ENCODE results near the gene ZNF423.

Gene ZNF423

DNA sequence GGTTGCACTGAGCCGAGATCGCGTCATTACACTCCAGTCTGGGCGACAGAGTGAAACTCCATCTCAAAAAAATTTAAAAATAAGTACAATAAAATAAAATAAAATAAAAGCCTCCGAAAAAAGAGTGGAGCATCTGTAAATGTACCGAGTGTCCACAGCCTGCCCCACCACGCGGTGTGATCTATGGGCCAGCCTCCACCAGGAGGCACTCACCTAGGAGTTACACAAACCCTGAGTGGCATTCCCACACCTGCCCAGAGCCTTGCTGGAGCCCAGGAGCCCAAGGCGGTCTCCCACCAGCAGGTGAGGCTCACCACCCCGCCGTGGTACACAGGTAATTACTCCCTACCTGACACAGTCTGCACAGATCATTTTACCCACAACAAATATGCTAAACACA, 183.2 kb downstream of the ZNF423 start:
- H3K27me3 ChIP-seq (ENCODE audit: insufficient read depth, low read depth, severe bottlenecking) = no peaks in the 10 kb centered on the region
- no peaks in the 10 kb centered on the region for H3K9me3 ChIP-seq (ENCODE audit: severe bottlenecking)
- TF ChIP-seq, protein P1, sequence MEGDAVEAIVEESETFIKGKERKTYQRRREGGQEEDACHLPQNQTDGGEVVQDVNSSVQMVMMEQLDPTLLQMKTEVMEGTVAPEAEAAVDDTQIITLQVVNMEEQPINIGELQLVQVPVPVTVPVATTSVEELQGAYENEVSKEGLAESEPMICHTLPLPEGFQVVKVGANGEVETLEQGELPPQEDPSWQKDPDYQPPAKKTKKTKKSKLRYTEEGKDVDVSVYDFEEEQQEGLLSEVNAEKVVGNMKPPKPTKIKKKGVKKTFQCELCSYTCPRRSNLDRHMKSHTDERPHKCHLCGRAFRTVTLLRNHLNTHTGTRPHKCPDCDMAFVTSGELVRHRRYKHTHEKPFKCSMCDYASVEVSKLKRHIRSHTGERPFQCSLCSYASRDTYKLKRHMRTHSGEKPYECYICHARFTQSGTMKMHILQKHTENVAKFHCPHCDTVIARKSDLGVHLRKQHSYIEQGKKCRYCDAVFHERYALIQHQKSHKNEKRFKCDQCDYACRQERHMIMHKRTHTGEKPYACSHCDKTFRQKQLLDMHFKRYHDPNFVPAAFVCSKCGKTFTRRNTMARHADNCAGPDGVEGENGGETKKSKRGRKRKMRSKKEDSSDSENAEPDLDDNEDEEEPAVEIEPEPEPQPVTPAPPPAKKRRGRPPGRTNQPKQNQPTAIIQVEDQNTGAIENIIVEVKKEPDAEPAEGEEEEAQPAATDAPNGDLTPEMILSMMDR (IDR thresholded peaks at IDR 0.05; ENCODE audit: low read depth, low read length) = peak; percentile 38; the same call in 1 of the 2 replicates
- no peak overlapping the region for H3K27ac ChIP-seq
- H3K36me3 ChIP-seq = no peaks in the 10 kb centered on the region
- DNase-seq = no peak
- H3K4me3 ChIP-seq (ENCODE audit: low read depth, low read length) = no peak overlapping the region

GRCh38 chr16:49671333-49671732, 184.6 kb downstream of the ZNF423 start:
- Histone ChIP-seq H3K4me3 (ENCODE audit: low read depth, low read length) (no peak overlapping the region), H3K27ac (no peak overlapping the region), H3K9me3 (ENCODE audit: severe bottlenecking) (no peaks in the 10 kb centered on the region), H3K27me3 (ENCODE audit: insufficient read depth, low read depth, severe bottlenecking) (no peaks in the 10 kb centered on the region), H3K36me3 (no peaks in the 10 kb centered on the region)
- no peak for DNase-seq
- TF ChIP-seq, protein P1 (IDR thresholded peaks at IDR 0.05; ENCODE audit: low read depth, low read length) = no peak

DNA sequence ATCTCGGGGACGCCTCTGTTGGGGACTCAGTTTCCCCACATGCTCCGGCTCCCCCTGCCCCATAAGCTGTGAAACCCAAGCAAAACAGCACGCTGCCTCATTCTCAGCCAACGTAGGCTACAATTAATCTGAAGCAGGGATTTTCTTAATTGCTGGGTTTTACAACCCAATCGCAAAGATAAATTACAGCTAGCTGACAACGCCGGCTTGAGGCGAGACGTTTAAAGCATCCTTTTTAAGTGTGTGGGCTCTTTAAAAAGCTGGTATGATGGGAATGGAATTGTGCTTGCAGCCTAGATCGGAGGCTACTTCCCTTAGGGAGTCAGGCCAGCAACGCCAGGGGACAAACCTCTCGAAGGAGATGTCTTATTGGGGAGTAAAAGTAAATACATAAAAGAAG, 185.3 kb downstream of the ZNF423 start:
- no peaks in the 10 kb centered on the region for H3K27me3 ChIP-seq (ENCODE audit: insufficient read depth, low read depth, severe bottlenecking)
- H3K27ac ChIP-seq = no peak overlapping the region
- H3K4me3 ChIP-seq (ENCODE audit: low read depth, low read length) = no peak overlapping the region
- TF ChIP-seq, protein P1 (IDR thresholded peaks at IDR 0.05; ENCODE audit: low read depth, low read length) = no peak
- no peak for DNase-seq
- H3K36me3 ChIP-seq = no peaks in the 10 kb centered on the region
- no peaks in the 10 kb centered on the region for H3K9me3 ChIP-seq (ENCODE audit: severe bottlenecking)

DNA sequence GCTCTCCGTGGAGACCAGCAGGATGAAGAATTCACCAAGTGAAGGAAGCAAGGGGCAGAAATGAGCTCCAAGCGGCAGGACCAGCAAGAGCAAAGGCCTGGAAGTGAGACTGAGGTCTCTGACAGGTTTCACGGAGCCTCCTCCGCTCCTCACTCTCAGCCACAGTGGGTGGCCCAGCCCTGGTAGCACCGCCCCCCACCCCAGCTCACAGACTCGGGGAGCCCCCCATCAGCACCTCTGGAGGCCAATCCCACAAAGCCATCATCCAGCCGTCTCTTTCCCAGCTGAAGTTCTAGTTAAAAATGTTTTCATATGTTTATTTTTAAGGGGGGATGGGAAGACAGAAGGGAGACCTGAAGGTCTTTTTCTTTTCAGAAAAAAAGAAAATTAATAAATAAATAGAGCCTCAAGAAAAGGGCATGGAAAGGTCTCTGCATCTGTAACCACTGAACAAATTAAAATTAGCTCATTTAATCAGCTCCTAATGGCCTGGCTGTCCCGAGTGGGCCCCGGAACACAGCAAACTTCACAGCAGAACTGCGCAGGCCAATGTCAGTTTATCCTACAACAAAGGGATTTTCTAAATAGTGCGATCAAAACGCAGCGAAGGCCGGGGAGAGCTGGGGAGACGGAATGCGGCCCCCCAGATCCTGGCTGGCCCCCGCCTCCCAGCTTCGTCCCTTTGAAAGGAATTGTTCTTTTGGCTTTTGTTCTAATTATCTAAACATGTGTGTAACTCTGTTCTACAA, 190.3 kb downstream of the ZNF423 start:
- no peak for DNase-seq
- H3K27ac ChIP-seq = no peak overlapping the region

GRCh38 chr16:49664221-49665215, 191.4 kb downstream of the ZNF423 start:
- no peak overlapping the region for H3K4me3 ChIP-seq (ENCODE audit: low read depth, low read length)
- TF ChIP-seq, protein P1 (IDR thresholded peaks at IDR 0.05; ENCODE audit: low read depth, low read length) = no peak
- no peak for DNase-seq
- H3K27ac ChIP-seq = no peak overlapping the region
- no peaks in the 10 kb centered on the region for H3K36me3 ChIP-seq
- H3K9me3 ChIP-seq (ENCODE audit: severe bottlenecking) = no peaks in the 10 kb centered on the region
- H3K27me3 ChIP-seq (ENCODE audit: insufficient read depth, low read depth, severe bottlenecking) = no peaks in the 10 kb centered on the region

More for the DNA sequence above, 190.3 kb downstream of the ZNF423 start:
- no peaks in the 10 kb centered on the region for H3K9me3 ChIP-seq (ENCODE audit: severe bottlenecking)
- H3K36me3 ChIP-seq = no peaks in the 10 kb centered on the region
- H3K27me3 ChIP-seq (ENCODE audit: insufficient read depth, low read depth, severe bottlenecking) = no peaks in the 10 kb centered on the region
- TF ChIP-seq, protein P1 (IDR thresholded peaks at IDR 0.05; ENCODE audit: low read depth, low read length) = no peak
- no peak overlapping the region for H3K4me3 ChIP-seq (ENCODE audit: low read depth, low read length)
